Endothelial cell (in vitro differentiated cells): ENCODE data around the gene LEPR. TPM values are rescaled to one million over a fixed set of nuclear protein-coding genes. Genes with fewer than 3 reads are reported as not detected.

ENCODE experiments used
- DNase-seq: peaks from one replicate; pipeline ENCODE4 v3.0.0; 2021; ENCODE audit warnings: low spot score
- H3K27ac Mint-ChIP-seq: one replicate; pipeline ENCODE4 v1.8.0; 2021; ENCODE audit warnings: mixed read lengths, inconsistent platforms; ENCODE audit not compliant: unreplicated experiment
- H3K27me3 Mint-ChIP-seq: one replicate; pipeline ENCODE4 v1.8.0; 2021; ENCODE audit warnings: mild to moderate bottlenecking, moderate library complexity, mixed read lengths, inconsistent platforms; ENCODE audit not compliant: unreplicated experiment
- H3K36me3 Mint-ChIP-seq: one replicate; pipeline ENCODE4 v1.8.0; 2021; ENCODE audit warnings: mild to moderate bottlenecking, low read depth, mixed read lengths, inconsistent platforms; ENCODE audit not compliant: unreplicated experiment
- H3K4me1 Mint-ChIP-seq: one replicate; pipeline ENCODE4 v1.8.0; 2021; ENCODE audit warnings: mild to moderate bottlenecking, mixed read lengths, inconsistent platforms; ENCODE audit not compliant: unreplicated experiment
- H3K4me3 Mint-ChIP-seq: one replicate; pipeline ENCODE4 v1.8.0; 2021; ENCODE audit warnings: mild to moderate bottlenecking, mixed read lengths, inconsistent platforms; ENCODE audit not compliant: unreplicated experiment
- H3K9me3 Mint-ChIP-seq: one replicate; pipeline ENCODE4 v1.8.0; 2021; ENCODE audit warnings: mixed read lengths, inconsistent platforms; ENCODE audit not compliant: unreplicated experiment
- CTCF ChIP-seq: fragments of 200-600 bp; sonication (generic); IDR thresholded peaks from one replicate; pipeline ENCODE4 v1.5.0; 2021; ENCODE audit warnings: antibody characterized with exemption; ENCODE audit not compliant: unreplicated experiment
- total RNA-seq: library from RNA; stranded (reverse); fragmentation: NEBNext Ultra II Directional; extraction: Animal tissue kit (Norgen Biotek cat#: 25700); gene quantifications from one replicate; pipeline ENCODE4 v1.2.1, GENCODE V29; 2021; ENCODE audit not compliant: unreplicated experiment

LEPR gene
- total RNA-seq, 1 donor from 2014 or later, result 8.3 TPM

GRCh38 chr1:65434760-65435159 is 14.3 kb downstream of the LEPR start:
- H3K4me1 Mint-ChIP-seq, result peaks cover 16% of the 10 kb centered on the region
- TF ChIP-seq CTCF, result no peak
- H3K4me3 Mint-ChIP-seq, result no peak overlapping the region
- peaks cover 5% of the 10 kb centered on the region for H3K36me3 Mint-ChIP-seq
- no peak for DNase-seq
- H3K9me3 Mint-ChIP-seq, result no peaks in the 10 kb centered on the region
- H3K27ac Mint-ChIP-seq, result no peak overlapping the region
- no peaks in the 10 kb centered on the region for H3K27me3 Mint-ChIP-seq

- TF ChIP-seq CTCF, result no peak
- H3K4me3 Mint-ChIP-seq, result no peak overlapping the region
- no peak for DNase-seq
- H3K36me3 Mint-ChIP-seq, result peaks cover 5% of the 10 kb centered on the region
- no peak overlapping the region for H3K27ac Mint-ChIP-seq
- H3K4me1 Mint-ChIP-seq, result peaks cover 5% of the 10 kb centered on the region
- no peaks in the 10 kb centered on the region for H3K27me3 Mint-ChIP-seq
- H3K9me3 Mint-ChIP-seq, result no peaks in the 10 kb centered on the region
Measured at GRCh38 chr1:65435987-65436386, 15.5 kb downstream of the LEPR start.

GRCh38 chr1:65437616-65438015 is 17.1 kb downstream of the LEPR start:
- H3K36me3 Mint-ChIP-seq, result no peaks in the 10 kb centered on the region
- H3K27me3 Mint-ChIP-seq, result no peaks in the 10 kb centered on the region
- no peak for TF ChIP-seq CTCF
- no peak overlapping the region for H3K27ac Mint-ChIP-seq
- no peak overlapping the region for H3K4me3 Mint-ChIP-seq
- H3K9me3 Mint-ChIP-seq, result no peaks in the 10 kb centered on the region
- no peak for DNase-seq
- H3K4me1 Mint-ChIP-seq, result peaks cover 4% of the 10 kb centered on the region

GRCh38 chr1:65440322-65440900 is 19.9 kb downstream of the LEPR start:
- no peaks in the 10 kb centered on the region for H3K4me1 Mint-ChIP-seq
- no peak for DNase-seq
- no peaks in the 10 kb centered on the region for H3K9me3 Mint-ChIP-seq
- H3K36me3 Mint-ChIP-seq, result no peaks in the 10 kb centered on the region
- H3K4me3 Mint-ChIP-seq, result peak overlapping the region; percentile 10
- no peak for TF ChIP-seq CTCF
- peaks cover 2% of the 10 kb centered on the region for H3K27me3 Mint-ChIP-seq
- H3K27ac Mint-ChIP-seq, result no peak overlapping the region

GRCh38 chr1:65440915-65441314 is 20.4 kb downstream of the LEPR start:
- Mint-ChIP-seq H3K27me3 (peaks cover 2% of the 10 kb centered on the region), H3K27ac (no peak overlapping the region), H3K4me3 (no peak overlapping the region), H3K9me3 (no peaks in the 10 kb centered on the region), H3K4me1 (no peaks in the 10 kb centered on the region), H3K36me3 (no peaks in the 10 kb centered on the region)
- no peak for DNase-seq
- TF ChIP-seq CTCF, result no peak
